Measurements from ENCODE around the gene PUS7.

GRCh38 chr7:105408791-105409410, 113.2 kb downstream of the PUS7 start:
- TF ChIP-seq CTCF (IDR thresholded peaks at IDR 0.05; ENCODE audit: low read length) = no peak
- TF ChIP-seq EZH2phosphoT487 (IDR thresholded peaks at IDR 0.05; ENCODE audit: low read length) = no peak
- TF ChIP-seq EZH2 (optimal IDR thresholded peaks at IDR 0.05; ENCODE audit: low read depth, low read length) = no peak

Measured in MM.1S (cell line).